Neuronal stem cell (in vitro differentiated cells): ENCODE results near the gene COQ9.

Experiments used
- DNase-seq: peaks from one replicate; pipeline ENCODE4 v3.0.0-alpha.2; 2013; ENCODE audit warnings: low spot score
- H2AFZ ChIP-seq: one replicate; pipeline ENCODE4 v1.6.1; 2013; ENCODE audit warnings: mild to moderate bottlenecking, low read length, inconsistent platforms
- H2AK5ac ChIP-seq: 2 replicates; pipeline ENCODE4 v1.6.1; 2013; ENCODE audit warnings: low read depth, mild to moderate bottlenecking, inconsistent platforms, low read length, moderate library complexity, mixed read lengths
- H2BK120ac ChIP-seq: 2 replicates; pipeline ENCODE4 v1.6.1; 2013; ENCODE audit warnings: low read depth, mild to moderate bottlenecking, inconsistent platforms, low read length, moderate library complexity, mixed read lengths
- H2BK12ac ChIP-seq: one replicate; pipeline ENCODE4 v1.6.1; 2013; ENCODE audit warnings: low read length, inconsistent platforms
- H2BK15ac ChIP-seq: 2 replicates; pipeline ENCODE4 v1.6.1; 2013; ENCODE audit warnings: mild to moderate bottlenecking, low read length, inconsistent platforms, mixed read lengths
- H2BK5ac ChIP-seq: one replicate; pipeline ENCODE4 v1.6.1; 2013; ENCODE audit warnings: inconsistent platforms, mild to moderate bottlenecking, low read length, moderate library complexity
- H3K14ac ChIP-seq: one replicate; pipeline ENCODE4 v1.6.1; 2013; ENCODE audit warnings: low read length, inconsistent platforms
- H3K18ac ChIP-seq: 2 replicates; pipeline ENCODE4 v1.6.1; 2013; ENCODE audit warnings: low read length, inconsistent platforms
- H3K23ac ChIP-seq: 2 replicates; pipeline ENCODE4 v1.6.1; 2013; ENCODE audit warnings: low read depth, mild to moderate bottlenecking, mixed read lengths, low read length, inconsistent platforms; ENCODE audit not compliant: poor library complexity
- H3K27ac ChIP-seq: replicated peaks from 3 replicates; pipeline ENCODE4 v1.5.1; 2013; ENCODE audit warnings: low read length, inconsistent platforms
- H3K27me3 ChIP-seq, 3 experiments: 2 replicates each; pipeline ENCODE4 v1.6.1; 2013; ENCODE audit warnings: low read length in 3 of 3, mild to moderate bottlenecking in 2 of 3, inconsistent platforms in 1 of 3, low read depth in 1 of 3, mixed read lengths in 1 of 3, moderate library complexity in 1 of 3; ENCODE audit not compliant: control insufficient read depth in 3 of 3, insufficient read depth in 3 of 3
- H3K36me3 ChIP-seq, 2 donors: replicated peaks in 1 of 2; 2 replicates each; pipeline ENCODE4 v1.6.1; 2013; ENCODE audit warnings: low read length in 2 of 2; ENCODE audit not compliant: control insufficient read depth in 2 of 2, insufficient read depth in 2 of 2
- H3K4ac ChIP-seq: 2 replicates; pipeline ENCODE4 v1.6.1; 2013; ENCODE audit warnings: inconsistent platforms, mild to moderate bottlenecking, low read length, moderate library complexity
- H3K4me1 ChIP-seq, 2 donors: 1 replicate in 1 of 2; 2 replicates in 1 of 2; pipeline ENCODE4 v1.6.1; 2013; ENCODE audit warnings: low read length in 2 of 2, low read depth in 1 of 2; ENCODE audit not compliant: control insufficient read depth in 2 of 2, insufficient read depth in 1 of 2
- H3K4me2 ChIP-seq: one replicate; pipeline ENCODE4 v1.6.1; 2013; ENCODE audit warnings: mild to moderate bottlenecking, low read length, inconsistent platforms; ENCODE audit not compliant: insufficient read depth, poor library complexity, severe bottlenecking
- H3K4me3 ChIP-seq, 2 donors: 2 replicates each; pipeline ENCODE4 v1.5.1; 2013; ENCODE audit warnings: low read length in 2 of 2, mild to moderate bottlenecking in 2 of 2, inconsistent platforms in 1 of 2, moderate library complexity in 1 of 2
- H3K79me1 ChIP-seq: one replicate; pipeline ENCODE4 v1.6.1; 2013; ENCODE audit warnings: low read depth, mild to moderate bottlenecking, inconsistent platforms, low read length, moderate library complexity
- H3K9ac ChIP-seq: one replicate; pipeline ENCODE4 v1.6.1; 2013; ENCODE audit warnings: mild to moderate bottlenecking, low read depth, low read length, inconsistent platforms; ENCODE audit not compliant: poor library complexity
- H3K9me3 ChIP-seq, 2 donors: replicated peaks in 1 of 2; 2 replicates each; pipeline versions ENCODE3 to v1.6.1; 2013; ENCODE audit warnings: low read length in 2 of 2, mild to moderate bottlenecking in 2 of 2, inconsistent platforms in 1 of 2, low read depth in 1 of 2, mixed read lengths in 1 of 2, moderate library complexity in 1 of 2; ENCODE audit not compliant: control insufficient read depth in 2 of 2, insufficient read depth in 1 of 2
- H4K8ac ChIP-seq: one replicate; pipeline ENCODE4 v1.6.1; 2013; ENCODE audit warnings: low read depth, mild to moderate bottlenecking, inconsistent platforms, low read length, moderate library complexity
- H4K91ac ChIP-seq: one replicate; pipeline ENCODE4 v1.6.1; 2013; ENCODE audit warnings: low read length, low read depth, mild to moderate bottlenecking, inconsistent platforms; ENCODE audit not compliant: poor library complexity
- WGBS, 2 donors: extraction: QIAGEN DNeasy Blood & Tissue Kit; methylation state at CpG; one replicate each; pipeline ENCODE4 v1.1.7; 2013; ENCODE audit warnings: missing lambda C conversion rate in 2 of 2, mixed read lengths in 1 of 2; ENCODE audit not compliant: insufficient read length in 2 of 2, insufficient replicate concordance in 1 of 2; ENCODE audit errors: extremely low coverage in 2 of 2; 5-methylcytosine and 5-hydroxymethylcytosine counted together

Gene COQ9

DNA sequence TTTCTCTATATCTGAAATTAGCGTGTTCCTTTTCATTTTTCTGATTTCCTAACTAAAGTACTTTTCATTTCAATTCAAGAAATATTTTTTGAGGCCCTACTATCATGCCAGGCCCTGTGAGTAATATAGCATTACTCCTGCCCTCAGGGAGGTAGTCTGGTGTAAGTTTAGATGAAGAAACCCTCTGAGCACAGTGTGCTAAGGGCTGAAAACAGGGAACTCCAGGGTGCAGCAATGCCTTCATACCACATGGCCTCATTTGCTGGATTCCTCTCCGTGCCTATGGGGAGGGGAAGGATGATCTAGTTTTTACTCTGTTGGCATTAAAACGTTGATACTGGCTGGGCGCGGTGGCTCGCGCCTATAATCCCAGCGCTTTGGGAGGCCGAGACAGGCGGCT is 4.7 kb downstream of the COQ9 start:
- Histone ChIP-seq H3K27ac (no peak overlapping the region), H4K91ac (no peak overlapping the region), H3K9ac (no peak overlapping the region), H3K4me3 (no peak overlapping the region), H3K14ac (no peak overlapping the region), H2BK15ac (no peak overlapping the region), H2AK5ac (no peak overlapping the region), H3K4me1 (peaks cover 0 to 1% of the 10 kb centered on the region in 2 donors), H2BK12ac (no peak overlapping the region), H2BK120ac (no peak overlapping the region), H3K18ac (no peak overlapping the region), H3K23ac (no peak overlapping the region), H4K8ac (no peak overlapping the region), H3K79me1 (no peaks in the 10 kb centered on the region), H3K27me3 (no peaks in the 10 kb centered on the region), H3K36me3 (peaks cover 9 to 69% of the 10 kb centered on the region in 2 donors), H3K9me3 (no peaks in the 10 kb centered on the region), H2AFZ (no peak overlapping the region), H2BK5ac (no peak overlapping the region), H3K4me2 (no peak overlapping the region), H3K4ac (no peak overlapping the region)
- DNase-seq, result no peak
- no CpG with 5 or more reads among the region's 10 CpGs for WGBS, 2 donors

DNA sequence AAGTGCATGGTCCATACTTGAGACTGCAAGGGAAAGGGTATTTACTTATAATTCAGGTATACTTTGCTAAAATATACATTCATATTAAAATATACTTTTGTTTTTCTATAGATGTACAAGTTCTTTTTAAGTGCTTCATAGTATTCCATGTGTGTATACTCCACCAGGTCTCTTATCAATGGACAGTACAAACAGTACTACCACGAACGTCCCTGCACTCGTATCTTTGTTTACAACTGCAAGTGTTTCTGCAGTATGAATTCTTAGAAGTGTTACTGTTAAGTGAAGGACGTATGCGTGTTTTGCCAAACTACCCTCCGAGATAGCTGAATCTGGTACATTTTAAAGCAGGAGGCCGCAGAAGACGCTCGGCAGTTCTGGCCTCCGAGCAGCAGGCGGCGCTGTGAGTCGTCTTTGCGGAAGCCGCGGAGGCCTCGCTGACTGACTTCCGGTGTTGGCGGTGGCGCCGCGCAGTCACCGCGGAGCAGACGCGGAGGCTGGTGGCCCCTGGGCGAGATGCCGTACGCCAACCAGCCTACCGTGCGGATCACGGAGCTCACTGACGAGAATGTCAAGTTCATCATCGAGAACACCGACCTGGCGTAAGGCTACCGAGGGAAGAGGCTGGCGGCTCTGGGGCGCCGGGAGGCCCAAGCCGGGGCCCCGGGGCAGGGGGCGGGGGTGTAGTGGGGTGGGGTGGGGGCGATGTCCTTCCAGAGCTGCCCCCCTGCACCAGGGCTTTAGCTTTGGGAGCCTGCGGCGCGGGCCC is 15.1 kb downstream of the COQ9 start, which contains the start of gene POLR2C:
TSS of gene POLR2C (plus strand) at position 471 of the 769 bp plus-strand sequence. CDS start at position 517, 46 bp downstream.
- peak; percentile 83 for DNase-seq
- no CpG with 5 or more reads among the region's 47 CpGs for WGBS, 2 donors

GRCh38 chr16:57462978-57463362 is 15.7 kb downstream of the COQ9 start:
- no peak overlapping the region for H3K4ac ChIP-seq
- no peak overlapping the region for H2BK120ac ChIP-seq
- H2BK12ac ChIP-seq, result no peak overlapping the region
- H4K91ac ChIP-seq, result no peak overlapping the region
- peak overlapping the region; percentile 82 for H3K4me2 ChIP-seq
- H3K4me1 ChIP-seq, result peaks cover 2 to 3% of the 10 kb centered on the region in 2 donors
- no peak overlapping the region for H3K23ac ChIP-seq
- no peaks in the 10 kb centered on the region for H3K27me3 ChIP-seq
- H2BK15ac ChIP-seq, result no peak overlapping the region
- H2AFZ ChIP-seq, result peak overlapping the region; percentile 64
- peak overlapping the region; percentile 96 for H2AK5ac ChIP-seq
- H3K36me3 ChIP-seq, result peaks cover 21 to 80% of the 10 kb centered on the region in 2 donors
- no peak overlapping the region for H4K8ac ChIP-seq
- H3K18ac ChIP-seq, result peak overlapping the region; percentile 21
- no peak overlapping the region for H3K27ac ChIP-seq
- no peaks in the 10 kb centered on the region for H3K9me3 ChIP-seq
- no peak for DNase-seq
- H3K14ac ChIP-seq, result peak overlapping the region; percentile 23
- H3K4me3 ChIP-seq, result peak overlapping the region; percentile 58 to 95
- H2BK5ac ChIP-seq, result no peak overlapping the region
- WGBS, 2 donors, result no CpG with 5 or more reads among the region's 16 CpGs
- peaks cover 4% of the 10 kb centered on the region for H3K79me1 ChIP-seq
- peak overlapping the region; percentile 92 for H3K9ac ChIP-seq

More for the DNA sequence above, 15.1 kb downstream of the COQ9 start, which contains the start of gene POLR2C:
- Histone ChIP-seq H3K4me3 (peak within 1 kb of the TSS; percentile 58 to 95), H2AK5ac (peak within 1 kb of the TSS; percentile 96), H2BK15ac (no peak within 1 kb of the TSS), H3K36me3 (peaks cover 22 to 80% of the 10 kb centered on the region in 2 donors), H2BK120ac (no peak within 1 kb of the TSS), H3K9ac (peak within 1 kb of the TSS; percentile 92), H2BK12ac (no peak within 1 kb of the TSS), H3K79me1 (peaks cover 4% of the 10 kb centered on the region), H3K4ac (no peak within 1 kb of the TSS), H3K27ac (no peak within 1 kb of the TSS), H3K23ac (peak within 1 kb of the TSS; percentile 99), H2BK5ac (no peak within 1 kb of the TSS), H4K8ac (no peak within 1 kb of the TSS), H3K14ac (peak within 1 kb of the TSS; percentile 23), H3K4me1 (peaks cover 2 to 3% of the 10 kb centered on the region in 2 donors), H3K18ac (peak within 1 kb of the TSS; percentile 90), H4K91ac (no peak within 1 kb of the TSS), H3K27me3 (no peaks in the 10 kb centered on the region), H2AFZ (peak within 1 kb of the TSS; percentile 64), H3K9me3 (no peaks in the 10 kb centered on the region), H3K4me2 (peak within 1 kb of the TSS; percentile 82)

GRCh38 chr16:57464523-57464922 is 17.2 kb downstream of the COQ9 start:
- no CpG with 5 or more reads among the region's 2 CpGs for WGBS, 2 donors
- no peak for DNase-seq
- Histone ChIP-seq H3K23ac (no peak overlapping the region), H4K91ac (no peak overlapping the region), H3K4me2 (no peak overlapping the region), H3K9me3 (no peaks in the 10 kb centered on the region), H2AK5ac (no peak overlapping the region), H2AFZ (no peak overlapping the region), H4K8ac (no peak overlapping the region), H3K9ac (no peak overlapping the region), H3K4ac (no peak overlapping the region), H3K27ac (no peak overlapping the region), H3K79me1 (peaks cover 4% of the 10 kb centered on the region), H2BK120ac (no peak overlapping the region), H3K18ac (no peak overlapping the region), H3K14ac (no peak overlapping the region), H2BK15ac (no peak overlapping the region), H2BK5ac (no peak overlapping the region), H3K36me3 (peaks cover 32 to 80% of the 10 kb centered on the region in 2 donors), H3K27me3 (no peaks in the 10 kb centered on the region), H2BK12ac (no peak overlapping the region), H3K4me3 (no peak overlapping the region), H3K4me1 (peaks cover 2 to 3% of the 10 kb centered on the region in 2 donors)
